ENCODE data around the gene EEF1AKMT1. TPM values are rescaled to one million over a fixed set of nuclear protein-coding genes. Genes with fewer than 3 reads are reported as not detected.

The EEF1AKMT1 gene
- total and polyA plus RNA-seq, 2 donors (not counting 1 experiment from before 2014, with no cell fraction given): 2.9 to 4.9 TPM

- no peaks in the 10 kb centered on the region for H3K9me3 Mint-ChIP-seq (ENCODE audit: insufficient read depth)
- peaks cover 8% of the 10 kb centered on the region for H3K27me3 Mint-ChIP-seq
- H3K4me3 Mint-ChIP-seq: no peak overlapping the region
- intact Hi-C loops (cut with micrococcal nuclease): no loop called here
- Histone ChIP-seq H3K4me3 (ENCODE audit: control extremely low read depth in 1 of 5, extremely low read depth in 1 of 5, insufficient read depth in 1 of 5, low read depth in 2 of 5, low read length in 4 of 5) (no peak overlapping the region), H3K4me2 (replicated peaks; ENCODE audit: low read depth, low read length, poor library complexity, severe bottlenecking) (no peak overlapping the region), H3K27me3 (replicated peaks in 1 of 4; ENCODE audit: control extremely low read depth in 1 of 4, control insufficient read depth in 3 of 4, insufficient read depth in 4 of 4, low read length in 3 of 4) (peaks cover 0 to 9% (median 0%) of the 10 kb centered on the region in 4 experiments), H3K9me3 (ENCODE audit: control extremely low read depth in 1 of 3, control insufficient read depth in 2 of 3, insufficient read depth in 1 of 3, low read length in 2 of 3) (peaks cover 0 to 7% (median 0%) of the 10 kb centered on the region in 3 donors), H3K9ac (ENCODE audit: low read length) (no peak overlapping the region), H3K36me3 (replicated peaks in 1 of 2; ENCODE audit: control extremely low read depth in 1 of 2, control insufficient read depth in 1 of 2, extremely low read depth in 1 of 2, insufficient read depth in 2 of 2, low read length in 1 of 2) (no peaks in the 10 kb centered on the region), H2AFZ (ENCODE audit: insufficient read depth, low read depth, low read length, poor library complexity, severe bottlenecking) (no peak overlapping the region), H3K27ac (ENCODE audit: low read length in 2 of 2) (no peak overlapping the region), H3K79me2 (ENCODE audit: control insufficient read depth, insufficient read depth, low read length) (no peaks in the 10 kb centered on the region), H4K20me1 (ENCODE audit: control insufficient read depth, insufficient read depth, low read length, poor library complexity, severe bottlenecking) (no peaks in the 10 kb centered on the region), H3K4me1 (ENCODE audit: control insufficient read depth in 2 of 2, insufficient read depth in 2 of 2, low read length in 2 of 2) (peaks cover 0 to 8% of the 10 kb centered on the region in 2 donors)
- TF ChIP-seq CTCF (IDR thresholded peaks at IDR 0.05) (no peak), EZH2 (IDR thresholded peaks at IDR 0.05; ENCODE audit: borderline replicate concordance, insufficient read depth, low read depth, low read length, poor library complexity, severe bottlenecking) (no peak)
- DNase-seq (no peak), ATAC-seq (ENCODE audit: low read depth) (no peak)
- CTCF ChIA-PET: interaction anchor here (0.5 to 2.2 kb wide), 10 partner anchors 8 to 480 kb away, joined by 3 to 13 read pairs (median 3); no protein-coding TSS in a partner anchor
- H3K27ac Mint-ChIP-seq: no peak overlapping the region
- 97% methylated on average over 4 of the region's 6 CpGs for WGBS (ENCODE audit: insufficient coverage)
- peaks cover 7% of the 10 kb centered on the region for H3K4me1 Mint-ChIP-seq
- POLR2A ChIA-PET: interaction anchor here (0.6 kb wide), 1 partner anchor 210 kb away, joined by 3 read pairs; no protein-coding TSS in a partner anchor
Measured at GRCh38 chr13:20715330-20715712, 58.4 kb downstream of the EEF1AKMT1 start.

GRCh38 chr13:20714563-20715329 lies 59.0 kb downstream of the EEF1AKMT1 start:
- H3K9ac ChIP-seq (ENCODE audit: low read length): no peak overlapping the region
- H3K4me3 Mint-ChIP-seq: no peak overlapping the region
- peaks cover 0 to 7% (median 0%) of the 10 kb centered on the region in 3 donors for H3K9me3 ChIP-seq (ENCODE audit: control extremely low read depth in 1 of 3, control insufficient read depth in 2 of 3, insufficient read depth in 1 of 3, low read length in 2 of 3)
- ChIA-PET POLR2A (no interaction called here), CTCF (interaction anchor here (0.7 to 2.2 kb wide), 9 partner anchors 8 to 221 kb away, joined by 3 to 13 read pairs (median 3); no protein-coding TSS in a partner anchor)
- H3K36me3 ChIP-seq (replicated peaks in 1 of 2; ENCODE audit: control extremely low read depth in 1 of 2, control insufficient read depth in 1 of 2, extremely low read depth in 1 of 2, insufficient read depth in 2 of 2, low read length in 1 of 2): no peaks in the 10 kb centered on the region
- 69% methylated on average over 6 of the region's 9 CpGs for WGBS (ENCODE audit: insufficient coverage)
- no peak overlapping the region for H2AFZ ChIP-seq (ENCODE audit: insufficient read depth, low read depth, low read length, poor library complexity, severe bottlenecking)
- intact Hi-C loops (cut with micrococcal nuclease): no loop called here
- no peak for ATAC-seq (ENCODE audit: low read depth)
- peaks cover 0 to 8% of the 10 kb centered on the region in 2 donors for H3K4me1 ChIP-seq (ENCODE audit: control insufficient read depth in 2 of 2, insufficient read depth in 2 of 2, low read length in 2 of 2)
- peaks cover 7% of the 10 kb centered on the region for H3K4me1 Mint-ChIP-seq
- peaks cover 8% of the 10 kb centered on the region for H3K27me3 Mint-ChIP-seq
- H3K9me3 Mint-ChIP-seq (ENCODE audit: insufficient read depth): no peaks in the 10 kb centered on the region
- no peaks in the 10 kb centered on the region for H4K20me1 ChIP-seq (ENCODE audit: control insufficient read depth, insufficient read depth, low read length, poor library complexity, severe bottlenecking)
- no peak overlapping the region for H3K4me2 ChIP-seq (replicated peaks; ENCODE audit: low read depth, low read length, poor library complexity, severe bottlenecking)
- no peak overlapping the region for H3K4me3 ChIP-seq (ENCODE audit: control extremely low read depth in 1 of 5, extremely low read depth in 1 of 5, insufficient read depth in 1 of 5, low read depth in 2 of 5, low read length in 4 of 5)
- no peak overlapping the region for H3K27ac Mint-ChIP-seq
- DNase-seq: no peak
- H3K79me2 ChIP-seq (ENCODE audit: control insufficient read depth, insufficient read depth, low read length): no peaks in the 10 kb centered on the region
- no peak overlapping the region for H3K27ac ChIP-seq (ENCODE audit: low read length in 2 of 2)
- H3K27me3 ChIP-seq (replicated peaks in 1 of 4; ENCODE audit: control extremely low read depth in 1 of 4, control insufficient read depth in 3 of 4, insufficient read depth in 4 of 4, low read length in 3 of 4): peaks cover 0 to 4% (median 0%) of the 10 kb centered on the region in 4 experiments
- TF ChIP-seq EZH2 (IDR thresholded peaks at IDR 0.05; ENCODE audit: borderline replicate concordance, insufficient read depth, low read depth, low read length, poor library complexity, severe bottlenecking): no peak
- TF ChIP-seq CTCF (IDR thresholded peaks at IDR 0.05): no peak

Measured in B cell (primary cell).